Thoracic aorta endothelial cell (primary cell): ENCODE results near the gene BLOC1S1. TPM values are rescaled to one million over a fixed set of nuclear protein-coding genes. Genes with fewer than 3 reads are reported as not detected.

Experiments used
- small RNA-seq: library from RNA; depleted of rRNA; stranded (forward); fragments of <200 nt; gene quantifications from one replicate; pipeline ENCODE3, GENCODE V24; 2012
- total RNA-seq: library from RNA; depleted of rRNA; stranded (reverse); fragments of >200 nt; gene quantifications from 2 replicates; pipeline ENCODE4 v1.2.3, GENCODE V29; 2012

Gene BLOC1S1
- total RNA-seq, result 46.5 and 50.1 TPM in 2 replicates

DNA sequence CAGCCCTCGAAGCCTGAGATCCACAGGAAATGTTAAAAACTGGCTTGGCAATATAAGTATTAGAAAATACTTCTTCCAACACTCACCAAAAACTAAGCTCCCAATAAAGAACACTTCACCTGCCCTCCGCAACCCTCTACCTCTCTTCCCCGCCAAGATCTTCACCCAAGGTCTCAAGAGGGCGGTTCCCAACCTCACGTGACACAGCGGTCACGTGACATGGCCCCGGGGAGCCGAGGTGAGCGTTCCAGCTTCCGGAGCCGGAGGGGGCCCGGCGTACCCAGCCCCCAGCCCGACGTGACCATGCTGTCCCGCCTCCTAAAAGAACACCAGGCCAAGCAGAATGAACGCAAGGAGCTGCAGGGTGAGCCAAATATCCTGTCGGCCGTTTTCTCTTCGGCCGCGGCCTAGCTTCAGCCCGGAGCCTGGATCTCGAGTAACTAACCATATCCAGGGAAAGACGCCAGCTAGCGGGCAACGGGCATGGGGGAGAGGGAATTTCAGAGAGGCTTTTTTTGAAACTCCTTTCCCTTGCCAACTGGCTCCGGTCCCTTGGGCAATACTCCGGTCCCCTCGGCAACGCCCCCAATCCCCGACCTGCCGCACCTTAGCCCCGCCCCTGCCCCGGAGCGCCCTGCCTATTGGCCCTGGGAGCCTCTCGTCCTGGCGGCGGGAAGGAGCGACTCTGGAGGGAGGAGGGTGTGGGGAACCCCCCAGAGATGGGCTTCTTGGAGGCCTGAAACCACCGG, at the start of gene BLOC1S1:
BLOC1S1 (plus strand) TSS at position 214 of the 749 bp plus-strand sequence; CDS start at position 220, 6 bp downstream.

DNA sequence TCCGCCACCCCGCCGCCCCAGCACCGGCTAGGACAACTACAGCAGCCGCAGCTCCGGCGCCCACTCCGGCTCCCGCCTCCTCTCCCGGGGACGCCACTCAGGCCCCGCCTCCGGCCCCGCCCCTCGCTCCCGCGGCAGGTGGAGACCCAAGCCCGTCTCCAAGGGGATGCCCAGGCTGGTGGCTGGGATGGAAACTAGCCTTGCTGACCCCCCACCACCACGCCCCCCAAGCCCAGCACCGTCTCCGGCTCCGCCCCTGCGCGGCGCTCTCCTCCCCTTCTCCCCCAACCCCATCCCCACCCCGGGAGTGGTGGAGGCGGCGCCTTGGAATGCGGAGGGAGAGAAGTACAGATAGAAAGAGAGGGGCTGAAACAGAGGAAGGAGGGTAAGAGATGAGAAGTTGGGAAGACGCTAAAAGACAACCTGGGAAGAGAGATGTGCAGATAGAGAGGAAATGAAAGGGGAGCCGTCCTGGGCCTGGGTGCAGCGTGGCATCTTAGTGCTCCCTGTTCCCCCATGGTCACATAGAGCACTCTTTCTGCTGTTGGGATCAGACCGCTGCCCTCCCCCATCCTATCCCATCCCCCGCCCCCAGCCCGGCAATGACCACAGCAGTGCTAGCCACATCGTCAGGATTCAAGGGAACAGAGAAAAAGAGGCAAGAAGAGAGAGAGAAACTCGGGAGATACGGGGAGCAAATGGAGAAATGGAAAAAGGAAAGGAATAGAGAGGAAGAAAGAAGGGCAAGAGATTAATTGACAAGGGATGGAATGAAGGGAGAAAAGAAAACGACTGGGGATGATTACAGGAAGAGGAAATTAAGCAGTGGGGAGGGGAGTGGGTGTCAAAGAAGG, 7.8 kb upstream of the BLOC1S1 start, which contains the start of gene ITGA7:
ITGA7 (minus strand) TSS at position 64 of the 854 bp plus-strand sequence. CDS start 222 bp downstream, outside the sequence.

DNA sequence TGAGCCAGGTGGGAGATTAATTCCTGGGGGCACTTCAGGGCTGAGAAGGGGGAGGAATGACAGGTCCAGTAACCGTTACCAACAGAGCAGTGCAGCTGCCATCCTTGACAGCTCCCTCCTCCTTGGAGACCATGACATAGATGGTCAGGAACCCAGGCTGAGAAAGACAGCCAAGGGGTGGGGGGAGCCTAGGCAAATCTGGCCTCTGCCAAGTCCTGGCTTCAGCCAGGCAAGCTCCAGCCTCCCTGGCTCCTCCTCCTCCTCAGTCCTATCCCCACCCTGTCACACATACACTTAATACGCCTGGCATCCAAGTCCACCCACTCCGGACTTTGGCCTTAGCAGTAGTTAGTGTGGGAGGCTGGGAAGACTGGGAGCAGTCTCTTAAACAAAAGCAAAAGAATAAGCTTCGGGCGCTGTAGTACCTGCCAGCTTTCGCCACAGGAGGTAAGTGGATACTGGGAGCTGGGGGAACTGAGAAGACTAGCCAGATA, 4.3 kb downstream of the BLOC1S1 start, which contains the start of gene RDH5:
RDH5 (plus strand) TSS at position 323 of the 494 bp plus-strand sequence. CDS start 792 bp downstream, outside the sequence.

DNA sequence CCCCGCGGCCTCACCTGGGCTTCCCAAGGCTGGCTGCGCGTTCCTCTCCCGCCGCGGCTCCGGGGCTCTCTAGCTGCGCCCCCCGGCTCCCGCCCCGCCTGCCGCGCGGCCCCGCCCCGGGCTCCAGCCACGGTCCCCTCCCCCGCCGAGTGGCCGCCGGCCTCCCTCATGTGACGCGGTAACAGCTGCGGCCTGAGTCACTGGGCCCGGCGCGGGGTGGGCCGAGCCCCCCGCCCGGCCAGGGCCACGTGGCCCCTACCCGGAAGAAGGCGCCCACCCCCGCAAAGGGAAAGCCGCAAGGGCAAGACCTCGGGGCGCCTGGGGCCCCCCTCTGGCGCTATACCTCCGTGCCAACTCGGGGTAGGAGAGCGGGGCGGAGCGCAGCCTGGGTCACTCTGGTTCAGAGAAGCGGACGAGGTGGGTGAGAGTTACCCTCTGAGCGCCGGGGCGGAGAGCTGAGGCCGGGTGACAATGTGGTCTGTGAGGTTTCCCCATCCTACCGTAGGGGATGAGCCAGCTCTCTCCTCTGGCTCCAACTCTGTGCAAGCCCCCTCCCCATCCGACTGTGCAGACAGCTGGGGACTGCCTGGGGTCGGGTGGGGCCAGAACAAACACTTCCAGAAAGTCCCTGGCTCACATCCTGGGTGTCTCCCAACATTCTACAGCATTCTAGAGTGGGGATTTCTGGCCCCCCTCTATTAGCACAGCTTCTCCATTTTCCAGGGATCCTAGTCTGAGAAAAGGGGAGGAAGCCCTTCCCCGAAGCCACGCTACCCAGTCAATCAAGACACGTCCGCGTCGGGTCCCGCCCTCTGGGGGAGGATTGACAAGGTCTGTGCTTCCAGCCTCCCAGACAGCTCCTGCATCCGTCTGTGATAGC, 13.3 kb downstream of the BLOC1S1 start, which contains the start of gene CD63:
CD63 (minus strand) TSS at position 71 of the 880 bp plus-strand sequence. CDS start 668 bp downstream, outside the sequence.

DNA sequence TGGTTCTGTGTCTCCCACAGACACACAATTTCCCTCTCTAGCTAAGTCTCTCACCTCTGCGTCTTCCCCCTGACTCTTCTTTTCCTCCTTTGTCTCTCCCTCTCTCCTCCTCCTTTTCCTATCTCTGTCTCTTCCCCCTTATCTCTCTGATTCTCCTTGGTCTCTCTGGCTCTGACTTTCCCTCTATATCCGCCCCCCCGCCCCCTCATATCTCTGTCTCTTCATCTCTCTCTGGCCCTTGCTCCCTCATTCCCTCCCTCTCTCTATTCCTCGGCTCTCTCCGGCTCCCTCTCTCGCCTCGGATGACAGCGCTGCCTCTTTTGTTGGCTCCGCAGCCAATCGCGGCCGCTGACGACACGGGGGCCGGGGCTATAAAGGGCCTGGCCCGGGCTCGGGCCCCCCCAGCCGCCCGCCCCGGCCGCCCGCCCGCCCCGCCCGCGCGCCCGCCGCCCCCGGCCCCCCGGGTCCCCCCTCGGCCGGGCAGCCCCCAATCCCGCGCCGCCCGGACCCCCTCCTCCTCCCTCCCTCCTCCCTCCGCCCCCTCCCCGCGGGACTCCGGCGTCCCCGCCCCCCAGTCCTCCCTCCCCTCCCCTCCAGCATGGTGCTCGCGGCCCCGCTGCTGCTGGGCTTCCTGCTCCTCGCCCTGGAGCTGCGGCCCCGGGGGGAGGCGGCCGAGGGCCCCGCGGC, 27.0 kb downstream of the BLOC1S1 start, which contains the start of gene GDF11:
GDF11 (plus strand) TSS at position 404 of the 687 bp plus-strand sequence; CDS start at position 599, 195 bp downstream.

Small RNA genes within 50 kb of the gene (small RNA-seq; reads per million reads assigned to genes)
- not detected for gene AC009779.1
- not detected for gene RF00017

Other genes starting within 250 kb of the BLOC1S1 start
- not detected in 2 replicates for gene OR6C70, start 245.9 kb upstream of the BLOC1S1 start, total RNA-seq
- gene OR6C68, start 223.7 kb upstream of the BLOC1S1 start, total RNA-seq, result 0.13 TPM in 1 of 2 replicates, not detected in the other
- not detected in 2 replicates for gene OR6C4, start 166.4 kb upstream of the BLOC1S1 start, total RNA-seq
- not detected in 2 replicates for gene OR2AP1, start 143.6 kb upstream of the BLOC1S1 start, total RNA-seq
- gene OR10P1, start 79.2 kb upstream of the BLOC1S1 start, total RNA-seq, result not detected in 2 replicates
- gene ITGA7, start 8.1 kb upstream of the BLOC1S1 start, total RNA-seq, result 0.40 and 0.57 TPM in 2 replicates
- gene RDH5, start 4.3 kb downstream of the BLOC1S1 start, total RNA-seq, result 1.3 and 1.5 TPM in 2 replicates
- 713 and 1,112 TPM in 2 replicates for gene CD63, start 13.0 kb downstream of the BLOC1S1 start, total RNA-seq
- gene GDF11, start 27.1 kb downstream of the BLOC1S1 start, total RNA-seq, result 4.5 and 8.6 TPM in 2 replicates
- 97.2 and 125 TPM in 2 replicates for gene SARNP, start 101.7 kb downstream of the BLOC1S1 start, total RNA-seq
- gene ORMDL2, start 102.0 kb downstream of the BLOC1S1 start, total RNA-seq, result 21.3 and 22.2 TPM in 2 replicates
- gene DNAJC14, start 113.5 kb downstream of the BLOC1S1 start, total RNA-seq, result 32.4 and 43.6 TPM in 2 replicates
- 0.36 and 0.53 TPM in 2 replicates for gene MMP19, start 126.9 kb downstream of the BLOC1S1 start, total RNA-seq
- gene PYM1, start 211.8 kb downstream of the BLOC1S1 start, total RNA-seq, result 22.2 and 27.8 TPM in 2 replicates
- 62.8 and 69.4 TPM in 2 replicates for gene DGKA, start 215.1 kb downstream of the BLOC1S1 start, total RNA-seq
- gene PMEL, start 250.0 kb downstream of the BLOC1S1 start, total RNA-seq, result 0.36 and 0.40 TPM in 2 replicates